Progenitor cell of endocrine pancreas (in vitro differentiated cells): ENCODE data around the gene OLFML1. TPM values are rescaled to one million over a fixed set of nuclear protein-coding genes. Genes with fewer than 3 reads are reported as not detected.

Experiments used
- DNase-seq: peaks from one replicate; pipeline ENCODE4 v3.0.0; 2021; ENCODE audit warnings: low spot score; ENCODE audit not compliant: unreplicated experiment
- H3K27ac Mint-ChIP-seq: 2 replicates; pipeline ENCODE4 v1.8.0; 2021; ENCODE audit warnings: mild to moderate bottlenecking, moderate library complexity, mixed read lengths
- H3K27me3 Mint-ChIP-seq: 2 replicates; pipeline ENCODE4 v1.8.0; 2021; ENCODE audit warnings: mixed read lengths
- H3K36me3 Mint-ChIP-seq: 2 replicates; pipeline ENCODE4 v1.8.0; 2022; ENCODE audit warnings: mixed read lengths; ENCODE audit not compliant: insufficient read depth
- H3K4me1 Mint-ChIP-seq: 2 replicates; pipeline ENCODE4 v1.8.0; 2021; ENCODE audit warnings: low read depth, mixed read lengths
- H3K4me3 Mint-ChIP-seq: 2 replicates; pipeline ENCODE4 v1.8.0; 2021; ENCODE audit warnings: low read depth, mild to moderate bottlenecking, moderate library complexity, mixed read lengths
- H3K9me3 Mint-ChIP-seq: 2 replicates; pipeline ENCODE4 v1.8.0; 2021; ENCODE audit warnings: low read depth, mixed read lengths
- CTCF ChIP-seq: fragments of 200-600 bp; sonication (generic); IDR thresholded peaks from one replicate; pipeline ENCODE4 v1.5.0; 2021; ENCODE audit warnings: antibody characterized with exemption, mild to moderate bottlenecking; ENCODE audit not compliant: unreplicated experiment
- total RNA-seq: library from RNA; stranded (reverse); gene quantifications from 2 replicates; pipeline ENCODE4 v1.2.1, GENCODE V29; 2021

OLFML1 gene
- total RNA-seq, 1 donor from 2014 or later, result not detected

- peak; percentile 58 for TF ChIP-seq CTCF
- no peak overlapping the region for H3K27ac Mint-ChIP-seq
- peak; percentile 26 for DNase-seq
- H3K4me3 Mint-ChIP-seq, result no peak overlapping the region
- peaks cover 10% of the 10 kb centered on the region for H3K4me1 Mint-ChIP-seq
- peaks cover 1% of the 10 kb centered on the region for H3K36me3 Mint-ChIP-seq
- no peaks in the 10 kb centered on the region for H3K27me3 Mint-ChIP-seq
- no peaks in the 10 kb centered on the region for H3K9me3 Mint-ChIP-seq
Observed at GRCh38 chr11:7548659-7549274, 63.5 kb downstream of the OLFML1 start.

- Mint-ChIP-seq H3K9me3 (no peaks in the 10 kb centered on the region), H3K36me3 (peaks cover 1% of the 10 kb centered on the region), H3K4me3 (no peak overlapping the region), H3K27ac (no peak overlapping the region), H3K4me1 (peaks cover 13% of the 10 kb centered on the region), H3K27me3 (no peaks in the 10 kb centered on the region)
- DNase-seq, result no peak
- no peak for TF ChIP-seq CTCF
Observed at GRCh38 chr11:7549681-7550080, 64.4 kb downstream of the OLFML1 start.

- peaks cover 16% of the 10 kb centered on the region for H3K4me1 Mint-ChIP-seq
- H3K4me3 Mint-ChIP-seq, result no peak overlapping the region
- no peaks in the 10 kb centered on the region for H3K9me3 Mint-ChIP-seq
- TF ChIP-seq CTCF, result no peak
- peaks cover 1% of the 10 kb centered on the region for H3K36me3 Mint-ChIP-seq
- DNase-seq, result no peak
- no peaks in the 10 kb centered on the region for H3K27me3 Mint-ChIP-seq
- no peak overlapping the region for H3K27ac Mint-ChIP-seq
Observed at GRCh38 chr11:7551571-7551970, 66.3 kb downstream of the OLFML1 start.

- TF ChIP-seq CTCF, result no peak
- DNase-seq, result no peak
- no peaks in the 10 kb centered on the region for H3K9me3 Mint-ChIP-seq
- no peak overlapping the region for H3K4me3 Mint-ChIP-seq
- H3K36me3 Mint-ChIP-seq, result peaks cover 1% of the 10 kb centered on the region
- peaks cover 16% of the 10 kb centered on the region for H3K4me1 Mint-ChIP-seq
- H3K27me3 Mint-ChIP-seq, result no peaks in the 10 kb centered on the region
- H3K27ac Mint-ChIP-seq, result no peak overlapping the region
Observed at GRCh38 chr11:7552666-7553065, 67.4 kb downstream of the OLFML1 start.

GRCh38 chr11:7555052-7555699, 69.9 kb downstream of the OLFML1 start:
- peaks cover 8% of the 10 kb centered on the region for H3K4me1 Mint-ChIP-seq
- no peak for DNase-seq
- no peaks in the 10 kb centered on the region for H3K27me3 Mint-ChIP-seq
- no peak overlapping the region for H3K27ac Mint-ChIP-seq
- H3K4me3 Mint-ChIP-seq, result no peak overlapping the region
- no peaks in the 10 kb centered on the region for H3K9me3 Mint-ChIP-seq
- no peaks in the 10 kb centered on the region for H3K36me3 Mint-ChIP-seq
- no peak for TF ChIP-seq CTCF
